Gastroesophageal sphincter (tissue), 4 donors: ENCODE results near the gene STOML2. TPM values are rescaled to one million over a fixed set of nuclear protein-coding genes. Genes with fewer than 3 reads are reported as not detected.

Experiments used
- ATAC-seq: fragments of 150-250 bp; one replicate; pipeline ENCODE4 v1.9.1; 2016; ENCODE audit warnings: mild to moderate bottlenecking, moderate library complexity
- H3K27ac ChIP-seq, 4 donors: fragments of 200-600 bp; sonication (generic) in 3 of 4; 1 replicate in 3 of 4; 2 replicates in 1 of 4; pipeline ENCODE4 v1.5.1; 2016 to 2019
- H3K27me3 ChIP-seq: fragments of 200-600 bp; sonication (generic); one replicate; pipeline ENCODE4 v1.5.1; 2019
- H3K36me3 ChIP-seq, 2 donors: fragments of 200-600 bp; sonication (generic); one replicate each; pipeline ENCODE4 v1.5.1; 2019; ENCODE audit warnings: control low read depth in 1 of 2
- H3K4me1 ChIP-seq, 3 donors: fragments of 200-600 bp; sonication (generic); 1 replicate in 2 of 3; 2 replicates in 1 of 3; pipeline ENCODE4 v1.5.1; 2016 to 2019; ENCODE audit warnings: control low read depth in 2 of 3
- H3K4me3 ChIP-seq, 2 donors: fragments of 200-600 bp; sonication (generic); one replicate each; pipeline ENCODE4 v1.5.1; 2019; ENCODE audit warnings: mild to moderate bottlenecking in 1 of 2, moderate library complexity in 1 of 2
- H3K9me3 ChIP-seq, 3 donors: fragments of 200-600 bp; sonication (generic); one replicate each; pipeline ENCODE4 v1.5.1; 2017 to 2019; ENCODE audit warnings: control low read depth in 2 of 3
- EP300 ChIP-seq: sonication (generic); formaldehyde crosslinking; IDR thresholded peaks from one replicate; pipeline ENCODE4 v1.6.1; 2017; ENCODE audit warnings: antibody characterized with exemption, mild to moderate bottlenecking
- POLR2A ChIP-seq, 2 donors: fragments of 450-650 bp; IDR thresholded peaks; one replicate each; pipeline ENCODE4 v1.6.1; 2017; ENCODE audit warnings: antibody characterized with exemption in 2 of 2, mild to moderate bottlenecking in 2 of 2, moderate library complexity in 1 of 2
- POLR2AphosphoS5 ChIP-seq: sonication (generic); formaldehyde crosslinking; IDR thresholded peaks from one replicate; pipeline ENCODE4 v1.6.1; 2017; ENCODE audit warnings: antibody characterized with exemption
- WGBS, 2 donors: methylation state at CpG; one replicate each; pipeline ENCODE4 v1.1.5; 2018; ENCODE audit warnings: low coverage in 1 of 2; 5-methylcytosine and 5-hydroxymethylcytosine counted together
- total RNA-seq, 4 donors: library from RNA; depleted of rRNA; stranded (reverse); fragments of >200 nt; gene quantifications; one replicate each; pipeline ENCODE4 v1.1.0, GENCODE V29; 2016
- TF ChIP-seq, protein P1 (sequence below), 4 experiments: fragments of 200-600 bp in 2 of 4; fragments of 450-650 bp in 2 of 4; sonication (generic) in 1 of 4; IDR thresholded peaks; one replicate each; pipeline ENCODE4 v1.5.1; 2017 to 2019; ENCODE audit warnings: antibody characterized with exemption in 4 of 4, mild to moderate bottlenecking in 2 of 4, moderate library complexity in 2 of 4

STOML2 gene
- total RNA-seq, 4 donors from 2014 or later, result 96.0 to 123 (median 110) TPM

DNA sequence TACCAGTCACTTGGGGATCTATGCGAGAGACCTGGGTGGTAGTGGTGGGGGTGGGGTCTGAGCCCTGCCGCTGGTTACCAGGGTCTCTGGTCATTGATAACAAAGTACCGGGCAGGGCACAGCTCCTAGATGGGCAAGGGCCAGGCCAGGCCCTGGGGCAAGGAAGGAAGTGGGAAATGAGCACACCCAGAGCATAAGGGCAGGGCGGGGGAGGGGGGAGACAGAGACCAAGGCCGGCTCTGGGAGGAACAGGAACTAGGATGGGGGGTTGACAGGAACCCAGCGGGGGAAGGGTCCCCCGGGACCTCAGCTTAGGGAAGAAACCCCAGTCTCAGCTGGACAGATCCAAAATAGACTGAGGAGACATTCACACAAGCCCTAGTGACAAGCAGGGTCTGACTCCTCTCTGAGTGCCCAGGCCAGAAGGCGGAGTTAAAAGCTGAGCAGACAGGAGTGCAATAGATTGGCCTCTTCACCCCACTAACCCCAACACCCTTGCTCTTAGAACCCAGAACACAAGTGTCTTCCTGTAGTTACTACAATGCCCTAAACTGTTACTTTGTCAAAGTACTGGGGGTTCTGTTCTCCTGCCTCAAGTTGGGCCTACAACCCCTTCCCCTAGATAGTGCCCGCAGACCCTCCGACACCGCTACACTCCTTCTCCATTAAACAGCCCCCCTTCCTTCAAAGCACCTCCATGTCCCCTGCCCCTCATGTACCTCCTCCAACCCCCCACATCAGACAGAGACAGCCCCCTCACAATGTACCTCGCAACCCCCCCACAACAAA lies 12.1 kb upstream of the STOML2 start:
- WGBS, 2 donors, result 9 to 18% methylated on average over 9 to 10 of the region's 12 CpGs
- no peaks in the 10 kb centered on the region for H3K36me3 ChIP-seq
- peaks cover 10 to 67% (median 39%) of the 10 kb centered on the region in 3 donors for H3K4me1 ChIP-seq
- peak overlapping the region; percentile 43 to 64 for H3K4me3 ChIP-seq
- ATAC-seq, result no peak
- H3K9me3 ChIP-seq, result no peaks in the 10 kb centered on the region
- H3K27ac ChIP-seq, result peak overlapping the region; percentile 55 to 96 (median 91)
- TF ChIP-seq EP300 (no peak), POLR2AphosphoS5 (no peak), POLR2A (IDR thresholded peaks at IDR 0.05) (no peak)
- TF ChIP-seq, protein P1, sequence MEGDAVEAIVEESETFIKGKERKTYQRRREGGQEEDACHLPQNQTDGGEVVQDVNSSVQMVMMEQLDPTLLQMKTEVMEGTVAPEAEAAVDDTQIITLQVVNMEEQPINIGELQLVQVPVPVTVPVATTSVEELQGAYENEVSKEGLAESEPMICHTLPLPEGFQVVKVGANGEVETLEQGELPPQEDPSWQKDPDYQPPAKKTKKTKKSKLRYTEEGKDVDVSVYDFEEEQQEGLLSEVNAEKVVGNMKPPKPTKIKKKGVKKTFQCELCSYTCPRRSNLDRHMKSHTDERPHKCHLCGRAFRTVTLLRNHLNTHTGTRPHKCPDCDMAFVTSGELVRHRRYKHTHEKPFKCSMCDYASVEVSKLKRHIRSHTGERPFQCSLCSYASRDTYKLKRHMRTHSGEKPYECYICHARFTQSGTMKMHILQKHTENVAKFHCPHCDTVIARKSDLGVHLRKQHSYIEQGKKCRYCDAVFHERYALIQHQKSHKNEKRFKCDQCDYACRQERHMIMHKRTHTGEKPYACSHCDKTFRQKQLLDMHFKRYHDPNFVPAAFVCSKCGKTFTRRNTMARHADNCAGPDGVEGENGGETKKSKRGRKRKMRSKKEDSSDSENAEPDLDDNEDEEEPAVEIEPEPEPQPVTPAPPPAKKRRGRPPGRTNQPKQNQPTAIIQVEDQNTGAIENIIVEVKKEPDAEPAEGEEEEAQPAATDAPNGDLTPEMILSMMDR (IDR thresholded peaks at IDR 0.05), result no peak
- H3K27me3 ChIP-seq, result no peaks in the 10 kb centered on the region

DNA sequence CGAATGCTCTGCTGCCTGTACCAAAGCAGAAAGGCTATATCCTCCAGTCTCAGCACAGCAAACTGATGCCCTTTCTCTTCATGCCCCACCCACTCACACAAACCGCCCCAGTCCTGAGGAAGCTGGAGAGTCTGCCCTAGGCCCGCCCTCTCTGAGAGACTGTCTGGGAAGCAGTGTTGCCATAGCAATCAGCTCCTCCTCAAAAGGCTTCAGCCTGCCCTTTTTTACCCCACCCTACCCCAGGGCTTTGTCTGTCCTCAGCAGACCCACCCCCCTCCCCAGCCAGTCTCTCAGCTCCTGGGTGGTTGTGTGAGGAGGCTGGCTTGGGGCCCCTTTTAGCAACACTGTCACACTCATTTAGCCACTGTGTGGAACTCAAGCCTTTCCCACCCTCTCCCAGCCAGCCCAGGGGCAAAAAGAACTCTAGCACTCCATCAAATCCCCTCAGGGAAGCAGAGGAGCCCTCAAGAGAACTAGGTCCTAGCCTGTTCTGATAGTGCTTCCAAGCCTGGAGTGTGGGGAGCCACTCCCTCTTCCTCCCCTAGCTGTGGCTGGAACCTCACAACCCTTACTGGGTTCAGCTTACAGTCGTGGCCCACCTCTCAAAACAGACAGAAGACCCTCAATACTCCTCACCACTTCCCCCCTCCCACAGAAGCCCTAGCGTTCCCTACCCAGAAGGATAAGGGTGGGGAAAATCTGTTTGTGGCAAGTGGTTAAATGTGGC lies 11.3 kb upstream of the STOML2 start:
- Histone ChIP-seq H3K9me3 (no peaks in the 10 kb centered on the region), H3K36me3 (no peaks in the 10 kb centered on the region), H3K27me3 (no peaks in the 10 kb centered on the region), H3K27ac (peak overlapping the region; percentile 55 to 96 (median 91)), H3K4me1 (peaks cover 10 to 74% (median 39%) of the 10 kb centered on the region in 3 donors), H3K4me3 (peak overlapping the region; percentile 43 to 64)
- WGBS, 2 donors, result 0% methylated on average over 1 of the region's 5 CpGs
- TF ChIP-seq, protein P1 (IDR thresholded peaks at IDR 0.05), result no peak
- TF ChIP-seq POLR2AphosphoS5 (no peak), POLR2A (IDR thresholded peaks at IDR 0.05) (no peak)
- peak; percentile 24 for ATAC-seq

- no peak for TF ChIP-seq POLR2A (IDR thresholded peaks at IDR 0.05)
- peak; percentile 13 for TF ChIP-seq POLR2AphosphoS5
- Histone ChIP-seq H3K9me3 (no peaks in the 10 kb centered on the region), H3K36me3 (peaks cover 0 to 14% of the 10 kb centered on the region in 2 donors), H3K4me3 (peak overlapping the region in 1 of 2 donors; percentile 88), H3K4me1 (peaks cover 10 to 76% (median 39%) of the 10 kb centered on the region in 3 donors), H3K27me3 (no peaks in the 10 kb centered on the region), H3K27ac (peak overlapping the region; percentile 78 to 96 (median 88))
- WGBS, 2 donors, result 59 to 60% methylated on average over 2 to 3 of the region's 3 CpGs
- ATAC-seq, result no peak
Observed at GRCh38 chr9:35112257-35113020, 9.5 kb upstream of the STOML2 start.

GRCh38 chr9:35111001-35111933 lies 8.3 kb upstream of the STOML2 start:
- WGBS, 2 donors, result 5 to 6% methylated on average over 5 to 6 of the region's 57 CpGs
- peak overlapping the region; percentile 73 to 88 for H3K4me3 ChIP-seq
- H3K27me3 ChIP-seq, result no peaks in the 10 kb centered on the region
- TF ChIP-seq, protein P1 (IDR thresholded peaks at IDR 0.05), result no peak
- TF ChIP-seq POLR2AphosphoS5 (peak; percentile 66), POLR2A (IDR thresholded peaks at IDR 0.05) (peak; percentile 54 to 79), EP300 (no peak)
- H3K36me3 ChIP-seq, result peaks cover 0 to 25% of the 10 kb centered on the region in 2 donors
- H3K4me1 ChIP-seq, result peaks cover 10 to 65% (median 39%) of the 10 kb centered on the region in 3 donors
- peak overlapping the region; percentile 83 to 96 (median 88) for H3K27ac ChIP-seq
- H3K9me3 ChIP-seq, result no peaks in the 10 kb centered on the region
- ATAC-seq, result peak; percentile 87
